Dendritic cell treated with granulocyte-macrophage colony-stimulating factor and Interleukin-4, amounts not matched to agents 40 ng/mL and 50 ng/mL, for 4 days (primary cell): ENCODE data around the gene SMOC2.
"Not testable (repeated sequence)": the region's sequence is repeated elsewhere in the genome, so short reads cannot be mapped to it uniquely, and the experiment has no call there.

Experiments
- H3K27ac Mint-ChIP-seq: one replicate; pipeline ENCODE4 v1.8.0; 2022; ENCODE audit warnings: mild to moderate bottlenecking, mixed read lengths
- H3K27me3 Mint-ChIP-seq: one replicate; pipeline ENCODE4 v1.8.0; 2022; ENCODE audit warnings: mild to moderate bottlenecking, mixed read lengths
- H3K36me3 Mint-ChIP-seq: one replicate; pipeline ENCODE4 v1.8.0; 2022; ENCODE audit warnings: low read depth, mixed read lengths
- H3K4me1 Mint-ChIP-seq: one replicate; pipeline ENCODE4 v1.8.0; 2022; ENCODE audit warnings: low read depth, mixed read lengths
- H3K4me3 Mint-ChIP-seq: one replicate; pipeline ENCODE4 v1.8.0; 2022; ENCODE audit warnings: mild to moderate bottlenecking, moderate library complexity, mixed read lengths
- H3K9me3 Mint-ChIP-seq: one replicate; pipeline ENCODE4 v1.8.0; 2022; ENCODE audit warnings: mixed read lengths
- intact Hi-C: fragments of 100-400 bp; cut with micrococcal nuclease; formaldehyde crosslinking; loops from one replicate; pipeline ENCODE4 v1.15.0; 2022

Gene SMOC2

DNA sequence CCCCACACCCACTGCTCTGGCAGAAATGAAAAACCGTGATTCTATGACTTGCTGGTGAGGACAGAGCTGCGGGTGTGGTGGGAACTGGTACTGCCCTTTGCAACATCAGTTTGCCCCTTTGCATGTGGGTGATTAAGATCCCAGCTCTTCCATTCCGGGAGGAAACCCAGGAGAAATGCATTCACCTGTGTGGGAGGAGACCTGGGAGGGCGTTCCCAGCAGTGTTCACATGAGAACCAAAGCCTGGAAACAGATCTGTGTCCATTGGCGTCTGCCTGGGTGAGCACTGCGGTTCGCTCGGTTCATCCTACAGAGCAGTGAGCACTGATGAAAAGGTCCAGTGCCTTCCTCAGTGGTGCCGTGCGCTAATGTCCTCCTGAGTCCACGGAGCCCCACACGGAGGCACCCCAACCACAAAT is 89.7 kb downstream of the SMOC2 start:
- no peaks in the 10 kb centered on the region for H3K4me1 Mint-ChIP-seq
- no peak overlapping the region for H3K4me3 Mint-ChIP-seq
- intact Hi-C loops: no loop called here
- no peaks in the 10 kb centered on the region for H3K9me3 Mint-ChIP-seq
- H3K36me3 Mint-ChIP-seq: no peaks in the 10 kb centered on the region
- no peaks in the 10 kb centered on the region for H3K27me3 Mint-ChIP-seq
- H3K27ac Mint-ChIP-seq: no peak overlapping the region

DNA sequence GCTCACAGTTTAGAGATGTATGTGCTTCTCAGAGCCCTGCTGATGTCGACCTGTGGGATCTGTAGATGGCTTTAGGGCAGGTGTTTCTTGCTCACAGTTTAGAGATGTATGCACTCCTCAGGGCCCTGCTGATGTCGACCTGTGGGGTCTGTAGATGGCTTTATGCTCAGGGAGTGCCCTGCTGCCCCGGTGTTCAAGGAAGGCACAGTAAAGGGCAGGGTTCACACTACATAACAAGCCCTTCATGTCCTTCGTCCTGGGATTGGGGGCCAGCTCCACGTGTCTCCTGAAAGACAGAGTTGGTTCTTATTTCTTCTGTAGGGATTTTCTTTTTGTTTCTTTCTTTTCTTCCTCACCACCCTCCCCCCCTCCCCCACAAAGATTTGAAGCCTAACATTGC is 91.1 kb downstream of the SMOC2 start:
- no peak overlapping the region for H3K27ac Mint-ChIP-seq
- no peaks in the 10 kb centered on the region for H3K27me3 Mint-ChIP-seq
- no peaks in the 10 kb centered on the region for H3K36me3 Mint-ChIP-seq
- intact Hi-C loops: no loop called here
- no peaks in the 10 kb centered on the region for H3K4me1 Mint-ChIP-seq
- H3K9me3 Mint-ChIP-seq: no peaks in the 10 kb centered on the region
- no peak overlapping the region for H3K4me3 Mint-ChIP-seq

DNA sequence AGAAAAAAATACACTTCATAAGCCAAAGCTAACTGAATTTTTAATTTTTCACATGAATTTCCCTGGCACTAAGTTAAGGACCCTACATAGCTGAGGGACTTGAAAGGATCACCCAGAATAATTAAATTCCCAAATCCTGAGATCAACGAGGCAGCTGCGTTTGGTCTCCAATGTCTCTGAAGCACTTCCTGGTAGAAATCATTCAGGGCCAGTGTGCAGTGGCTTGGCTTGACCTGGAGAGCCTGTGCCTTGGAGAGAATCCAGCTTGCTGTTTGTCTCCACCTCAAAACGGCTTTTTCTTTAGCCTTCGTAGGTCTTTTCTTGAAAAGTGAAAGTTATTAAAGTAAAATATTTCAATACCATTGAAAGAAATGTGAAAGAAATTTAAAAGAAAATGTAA is 92.4 kb downstream of the SMOC2 start:
- Mint-ChIP-seq H3K27me3 (no peaks in the 10 kb centered on the region), H3K36me3 (no peaks in the 10 kb centered on the region), H3K27ac (no peak overlapping the region), H3K4me1 (no peaks in the 10 kb centered on the region), H3K4me3 (no peak overlapping the region), H3K9me3 (no peaks in the 10 kb centered on the region)
- intact Hi-C loops: no loop called here

DNA sequence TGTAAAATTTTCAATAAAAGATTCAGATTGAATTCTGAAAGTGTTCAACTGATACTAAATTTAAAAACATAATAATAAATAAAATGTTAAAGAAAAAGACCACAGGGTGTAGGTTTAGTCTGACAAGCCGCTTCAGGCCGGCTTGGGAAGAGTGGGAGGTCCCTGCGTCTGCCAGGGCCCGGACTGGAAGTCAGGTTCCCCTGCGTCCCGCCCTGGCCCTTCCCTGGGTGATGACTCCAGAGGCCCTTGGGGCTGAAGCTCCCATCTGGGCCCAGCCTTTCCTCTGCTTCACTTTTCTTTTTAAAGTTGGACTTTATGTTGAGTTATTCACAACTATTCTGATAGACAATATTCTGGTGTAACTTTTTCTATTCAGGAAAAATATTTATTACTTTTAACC is 93.3 kb downstream of the SMOC2 start:
- Mint-ChIP-seq H3K36me3 (no peaks in the 10 kb centered on the region), H3K4me3 (no peak overlapping the region), H3K4me1 (no peaks in the 10 kb centered on the region), H3K27ac (no peak overlapping the region), H3K9me3 (no peaks in the 10 kb centered on the region), H3K27me3 (no peaks in the 10 kb centered on the region)
- intact Hi-C loops: no loop called here

DNA sequence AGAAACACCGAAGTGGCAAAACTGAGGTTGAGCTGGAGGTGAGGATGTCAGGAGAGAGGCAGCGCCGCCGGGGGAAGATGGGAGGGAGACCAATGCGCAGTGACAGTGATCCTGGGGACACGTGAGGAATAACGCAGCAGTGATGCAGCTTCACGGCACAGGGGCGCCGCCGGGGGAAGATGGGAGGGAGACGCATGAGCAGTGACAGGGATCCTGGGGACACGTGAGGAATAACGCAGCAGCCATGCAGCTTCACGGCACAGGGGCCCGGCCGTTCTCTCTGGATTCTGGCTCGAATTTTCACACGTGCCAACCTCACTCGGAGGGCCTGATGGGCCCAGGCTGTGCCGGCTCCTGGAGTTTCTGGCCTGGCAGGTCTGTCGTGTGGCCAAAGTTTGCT is 94.7 kb downstream of the SMOC2 start:
- intact Hi-C loops: no loop called here
- no peaks in the 10 kb centered on the region for H3K9me3 Mint-ChIP-seq
- no peak overlapping the region for H3K4me3 Mint-ChIP-seq
- H3K27ac Mint-ChIP-seq: no peak overlapping the region
- no peaks in the 10 kb centered on the region for H3K36me3 Mint-ChIP-seq
- H3K4me1 Mint-ChIP-seq: no peaks in the 10 kb centered on the region
- no peaks in the 10 kb centered on the region for H3K27me3 Mint-ChIP-seq

- Mint-ChIP-seq H3K27me3 (peaks cover 1% of the 10 kb centered on the region), H3K27ac (no peak overlapping the region), H3K4me3 (no peak overlapping the region), H3K36me3 (no peaks in the 10 kb centered on the region), H3K9me3 (no peaks in the 10 kb centered on the region), H3K4me1 (no peaks in the 10 kb centered on the region)
- intact Hi-C loops: no loop called here
Measured at GRCh38 chr6:168536196-168536595, 95.2 kb downstream of the SMOC2 start.

GRCh38 chr6:168536665-168537539 is 95.9 kb downstream of the SMOC2 start:
- Mint-ChIP-seq H3K9me3 (no peaks in the 10 kb centered on the region), H3K4me3 (no peak overlapping the region), H3K27ac (no peak overlapping the region), H3K27me3 (peaks cover 1% of the 10 kb centered on the region), H3K4me1 (no peaks in the 10 kb centered on the region), H3K36me3 (no peaks in the 10 kb centered on the region)
- intact Hi-C loops: no loop called here

DNA sequence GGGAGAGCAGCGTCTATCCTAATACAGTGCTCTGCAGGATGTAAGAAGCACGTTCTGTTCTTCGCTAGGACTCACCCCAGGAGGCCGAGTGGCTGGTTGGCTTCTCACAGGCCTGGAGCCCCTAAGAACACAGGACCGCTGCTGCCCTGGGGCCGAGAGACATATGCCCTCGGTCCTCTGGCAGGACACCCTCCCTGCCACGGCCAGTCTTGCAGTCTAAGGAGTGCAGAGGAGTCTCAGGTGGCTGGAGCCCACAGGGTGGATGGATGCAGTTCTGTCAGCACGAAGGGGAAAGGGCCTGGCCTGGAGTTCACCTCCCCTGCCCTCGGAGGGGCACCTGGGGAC is 96.5 kb downstream of the SMOC2 start:
- intact Hi-C loops: no loop called here
- Mint-ChIP-seq H3K9me3 (no peaks in the 10 kb centered on the region), H3K36me3 (no peaks in the 10 kb centered on the region), H3K4me1 (no peaks in the 10 kb centered on the region), H3K27me3 (peaks cover 1% of the 10 kb centered on the region), H3K4me3 (no peak overlapping the region), H3K27ac (no peak overlapping the region)

GRCh38 chr6:168538188-168538891 is 97.4 kb downstream of the SMOC2 start:
- H3K27ac Mint-ChIP-seq, H3K4me1 Mint-ChIP-seq, H3K27me3 Mint-ChIP-seq, H3K4me3 Mint-ChIP-seq, H3K36me3 Mint-ChIP-seq, intact Hi-C loops, H3K9me3 Mint-ChIP-seq: not testable (repeated sequence)

DNA sequence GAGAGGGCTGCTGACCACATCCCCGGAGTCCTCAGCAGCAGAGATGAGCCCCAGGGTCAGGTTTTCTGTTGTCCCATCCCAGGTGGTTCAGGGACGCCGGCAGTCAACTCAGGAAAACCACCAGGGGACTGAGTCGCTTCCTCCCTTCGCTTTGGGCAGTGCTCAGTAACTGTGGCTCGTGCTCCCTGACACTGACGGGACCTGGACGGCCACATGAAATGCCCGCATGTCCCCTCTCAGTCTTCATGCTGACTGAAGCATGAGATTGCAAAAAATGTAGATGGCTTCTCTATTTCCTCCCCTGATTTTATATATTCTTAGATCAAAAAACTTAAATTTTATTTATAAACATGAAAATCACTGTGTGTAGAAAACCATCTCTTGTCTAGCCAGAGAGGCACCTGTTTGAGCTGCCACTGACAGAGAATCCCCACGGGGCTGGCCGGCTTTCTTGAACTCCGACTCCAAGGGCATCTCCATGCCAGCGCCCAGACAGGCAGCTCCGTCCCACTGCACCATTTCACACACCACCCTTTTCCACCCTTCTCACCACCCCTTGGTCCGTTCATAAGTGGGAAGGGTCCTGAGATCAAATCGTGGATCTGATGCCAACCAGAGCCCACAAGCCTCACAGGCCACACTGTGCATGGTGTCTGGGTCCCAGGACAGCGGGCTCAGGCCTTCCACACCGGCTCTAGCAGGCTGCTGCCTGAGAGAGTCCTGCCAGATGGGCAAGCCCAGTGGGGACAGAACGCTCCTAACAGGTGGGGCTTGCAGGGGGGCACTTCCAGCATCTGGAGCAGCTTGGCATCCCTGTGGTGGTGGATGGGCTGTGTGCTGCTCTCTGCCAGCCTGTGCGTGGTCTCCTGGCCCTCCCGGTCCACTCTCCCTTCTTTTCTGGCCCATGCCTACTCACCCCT is 98.2 kb downstream of the SMOC2 start:
- Mint-ChIP-seq H3K9me3 (no peaks in the 10 kb centered on the region), H3K27me3 (peaks cover 1% of the 10 kb centered on the region), H3K36me3 (no peaks in the 10 kb centered on the region), H3K4me3 (no peak overlapping the region), H3K27ac (no peak overlapping the region), H3K4me1 (no peaks in the 10 kb centered on the region)
- intact Hi-C loops: no loop called here

GRCh38 chr6:168540713-168541291 is 99.8 kb downstream of the SMOC2 start:
- Mint-ChIP-seq H3K27me3 (peaks cover 1% of the 10 kb centered on the region), H3K9me3 (no peaks in the 10 kb centered on the region), H3K27ac (no peak overlapping the region)

GRCh38 chr6:168541307-168541706 is 100.3 kb downstream of the SMOC2 start:
- Mint-ChIP-seq H3K4me1 (no peaks in the 10 kb centered on the region), H3K27ac (no peak overlapping the region), H3K36me3 (no peaks in the 10 kb centered on the region), H3K4me3 (no peak overlapping the region), H3K27me3 (peaks cover 1% of the 10 kb centered on the region), H3K9me3 (no peaks in the 10 kb centered on the region)
- intact Hi-C loops: no loop called here

More at GRCh38 chr6:168540713-168541291, 99.8 kb downstream of the SMOC2 start:
- no peaks in the 10 kb centered on the region for H3K36me3 Mint-ChIP-seq
- intact Hi-C loops: no loop called here
- H3K4me3 Mint-ChIP-seq: no peak overlapping the region
- H3K4me1 Mint-ChIP-seq: no peaks in the 10 kb centered on the region

DNA sequence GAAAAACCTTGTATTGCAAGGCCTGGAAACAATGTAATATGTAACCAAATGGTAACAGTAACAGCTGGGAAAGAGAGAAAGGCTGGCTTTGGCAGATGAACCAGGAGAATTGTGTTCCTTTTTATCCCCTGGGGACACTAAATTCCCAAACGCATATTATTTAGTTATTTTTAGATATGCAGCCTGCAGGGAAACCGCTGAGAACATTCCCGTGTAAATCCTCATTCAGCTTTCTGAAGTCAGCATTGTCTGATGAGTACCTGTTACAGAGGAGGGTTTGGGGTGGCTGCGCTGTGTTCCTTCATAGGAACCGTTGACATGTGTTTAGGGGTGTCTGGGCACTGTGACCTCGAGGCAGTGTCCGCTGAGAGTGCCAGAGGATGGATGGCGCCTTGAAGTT is 101.3 kb downstream of the SMOC2 start:
- no peak overlapping the region for H3K4me3 Mint-ChIP-seq
- intact Hi-C loops: no loop called here
- no peaks in the 10 kb centered on the region for H3K36me3 Mint-ChIP-seq
- H3K4me1 Mint-ChIP-seq: no peaks in the 10 kb centered on the region
- H3K9me3 Mint-ChIP-seq: no peaks in the 10 kb centered on the region
- no peak overlapping the region for H3K27ac Mint-ChIP-seq
- H3K27me3 Mint-ChIP-seq: peaks cover 1% of the 10 kb centered on the region

GRCh38 chr6:168545428-168545827 is 104.4 kb downstream of the SMOC2 start:
- H3K36me3 Mint-ChIP-seq: no peaks in the 10 kb centered on the region
- no peaks in the 10 kb centered on the region for H3K4me1 Mint-ChIP-seq
- H3K27ac Mint-ChIP-seq: no peak overlapping the region
- peaks cover 1% of the 10 kb centered on the region for H3K27me3 Mint-ChIP-seq
- no peak overlapping the region for H3K4me3 Mint-ChIP-seq
- H3K9me3 Mint-ChIP-seq: no peaks in the 10 kb centered on the region
- intact Hi-C loops: no loop called here
